GM23338 (cell line): ENCODE measurements around the gene SRRT.

Experiments
- EZH2phosphoT487 ChIP-seq: fragments of 200-600 bp; sonication (generic); IDR thresholded peaks from one replicate; pipeline ENCODE4 v1.8.1; 2018; ENCODE audit warnings: antibody characterized with exemption; ENCODE audit not compliant: unreplicated experiment
- JUNB ChIP-seq: IDR thresholded peaks from one replicate; pipeline ENCODE4 v1.6.1; 2016; ENCODE audit warnings: antibody characterized with exemption; ENCODE audit not compliant: unreplicated experiment
- POLR2AphosphoS5 ChIP-seq: IDR thresholded peaks from 2 replicates; pipeline ENCODE4 v1.6.1; 2016; ENCODE audit warnings: antibody characterized with exemption, low read depth
- ZNF114 ChIP-seq: fragments of 250-450 bp; sonication (Bioruptor Pico); IDR thresholded peaks from 2 replicates; pipeline ENCODE4 v1.5.0; 2020; ENCODE audit warnings: mild to moderate bottlenecking, moderate library complexity
- TF ChIP-seq, protein P1 (sequence below), 2 experiments: fragments of 200-600 bp in 1 of 2; sonication (generic) in 1 of 2; conservative IDR thresholded peaks; 2 replicates each; pipeline versions ENCODE4 v1.5.1 to v1.6.1; 2016 to 2017; ENCODE audit warnings: antibody characterized with exemption in 2 of 2, low read depth in 2 of 2, mild to moderate bottlenecking in 2 of 2, moderate library complexity in 1 of 2
- TF ChIP-seq, protein P2 (sequence below): IDR thresholded peaks from one replicate; pipeline ENCODE4 v1.6.1; 2018; ENCODE audit warnings: antibody characterized with exemption; ENCODE audit not compliant: unreplicated experiment

DNA sequence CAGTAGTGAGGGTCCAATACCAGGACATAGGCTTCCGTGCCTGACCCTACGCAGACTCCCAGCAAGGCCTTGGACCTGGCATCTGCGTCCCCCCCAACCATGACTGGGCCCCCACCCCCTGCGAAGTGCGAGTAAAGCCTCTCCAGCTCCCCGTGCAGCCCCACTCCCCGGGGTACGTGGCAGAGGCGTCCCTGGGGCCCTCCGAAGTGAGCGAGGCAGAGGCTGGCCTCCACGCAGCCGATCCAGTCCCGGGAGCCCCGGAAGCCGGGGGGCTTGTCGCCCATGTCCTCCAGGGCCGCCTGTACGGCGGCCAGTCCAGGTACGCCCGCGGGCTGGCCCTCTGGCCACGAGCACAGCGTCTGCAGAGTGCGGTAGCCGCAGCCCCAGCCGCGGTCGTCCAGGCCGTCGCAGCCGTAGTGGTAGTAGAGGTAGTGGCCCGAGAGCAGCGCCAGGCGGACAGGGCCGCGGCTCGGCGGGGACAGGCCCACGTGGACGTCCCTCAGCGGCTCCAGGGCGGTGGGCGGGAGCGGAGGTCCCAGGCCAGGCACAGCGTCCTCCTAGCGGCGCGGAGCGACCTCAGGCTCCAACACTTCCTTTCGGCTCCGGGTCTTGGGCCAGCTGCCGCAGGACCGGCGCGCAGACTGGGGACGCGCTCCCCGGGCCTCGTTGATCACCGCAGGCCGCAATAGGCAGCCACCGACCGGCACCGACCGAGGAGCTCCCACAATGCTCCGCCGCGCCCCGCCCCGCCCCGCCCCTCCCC lies 14.3 kb downstream of the SRRT start, which contains the start of gene UFSP1:
- TF ChIP-seq, protein P1, sequence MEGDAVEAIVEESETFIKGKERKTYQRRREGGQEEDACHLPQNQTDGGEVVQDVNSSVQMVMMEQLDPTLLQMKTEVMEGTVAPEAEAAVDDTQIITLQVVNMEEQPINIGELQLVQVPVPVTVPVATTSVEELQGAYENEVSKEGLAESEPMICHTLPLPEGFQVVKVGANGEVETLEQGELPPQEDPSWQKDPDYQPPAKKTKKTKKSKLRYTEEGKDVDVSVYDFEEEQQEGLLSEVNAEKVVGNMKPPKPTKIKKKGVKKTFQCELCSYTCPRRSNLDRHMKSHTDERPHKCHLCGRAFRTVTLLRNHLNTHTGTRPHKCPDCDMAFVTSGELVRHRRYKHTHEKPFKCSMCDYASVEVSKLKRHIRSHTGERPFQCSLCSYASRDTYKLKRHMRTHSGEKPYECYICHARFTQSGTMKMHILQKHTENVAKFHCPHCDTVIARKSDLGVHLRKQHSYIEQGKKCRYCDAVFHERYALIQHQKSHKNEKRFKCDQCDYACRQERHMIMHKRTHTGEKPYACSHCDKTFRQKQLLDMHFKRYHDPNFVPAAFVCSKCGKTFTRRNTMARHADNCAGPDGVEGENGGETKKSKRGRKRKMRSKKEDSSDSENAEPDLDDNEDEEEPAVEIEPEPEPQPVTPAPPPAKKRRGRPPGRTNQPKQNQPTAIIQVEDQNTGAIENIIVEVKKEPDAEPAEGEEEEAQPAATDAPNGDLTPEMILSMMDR (conservative IDR thresholded peaks at IDR 0.05; ENCODE audit: low read depth in 2 of 2) = no peak
- TF ChIP-seq POLR2AphosphoS5 (peak; percentile 71), EZH2phosphoT487 (no peak), JUNB (no peak), ZNF114 (CRISPR knock-in tag) (no peak)
- TF ChIP-seq, protein P2, sequence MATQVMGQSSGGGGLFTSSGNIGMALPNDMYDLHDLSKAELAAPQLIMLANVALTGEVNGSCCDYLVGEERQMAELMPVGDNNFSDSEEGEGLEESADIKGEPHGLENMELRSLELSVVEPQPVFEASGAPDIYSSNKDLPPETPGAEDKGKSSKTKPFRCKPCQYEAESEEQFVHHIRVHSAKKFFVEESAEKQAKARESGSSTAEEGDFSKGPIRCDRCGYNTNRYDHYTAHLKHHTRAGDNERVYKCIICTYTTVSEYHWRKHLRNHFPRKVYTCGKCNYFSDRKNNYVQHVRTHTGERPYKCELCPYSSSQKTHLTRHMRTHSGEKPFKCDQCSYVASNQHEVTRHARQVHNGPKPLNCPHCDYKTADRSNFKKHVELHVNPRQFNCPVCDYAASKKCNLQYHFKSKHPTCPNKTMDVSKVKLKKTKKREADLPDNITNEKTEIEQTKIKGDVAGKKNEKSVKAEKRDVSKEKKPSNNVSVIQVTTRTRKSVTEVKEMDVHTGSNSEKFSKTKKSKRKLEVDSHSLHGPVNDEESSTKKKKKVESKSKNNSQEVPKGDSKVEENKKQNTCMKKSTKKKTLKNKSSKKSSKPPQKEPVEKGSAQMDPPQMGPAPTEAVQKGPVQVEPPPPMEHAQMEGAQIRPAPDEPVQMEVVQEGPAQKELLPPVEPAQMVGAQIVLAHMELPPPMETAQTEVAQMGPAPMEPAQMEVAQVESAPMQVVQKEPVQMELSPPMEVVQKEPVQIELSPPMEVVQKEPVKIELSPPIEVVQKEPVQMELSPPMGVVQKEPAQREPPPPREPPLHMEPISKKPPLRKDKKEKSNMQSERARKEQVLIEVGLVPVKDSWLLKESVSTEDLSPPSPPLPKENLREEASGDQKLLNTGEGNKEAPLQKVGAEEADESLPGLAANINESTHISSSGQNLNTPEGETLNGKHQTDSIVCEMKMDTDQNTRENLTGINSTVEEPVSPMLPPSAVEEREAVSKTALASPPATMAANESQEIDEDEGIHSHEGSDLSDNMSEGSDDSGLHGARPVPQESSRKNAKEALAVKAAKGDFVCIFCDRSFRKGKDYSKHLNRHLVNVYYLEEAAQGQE = no peak
